HepG2 (cell line): ENCODE results near the gene NEK6. TPM values are rescaled to one million over a fixed set of nuclear protein-coding genes. Genes with fewer than 3 reads are reported as not detected.
A peak's percentile ranks its signal among the peaks of the same experiment; 100 is the strongest.

Experiments
- ARID5B ChIP-seq: IDR thresholded peaks from 2 replicates; pipeline ENCODE4 v1.4.0; 2020; ENCODE audit warnings: mild to moderate bottlenecking, missing genetic modification reagents
- ATF7-NPFF ChIP-seq: sonication (generic); formaldehyde crosslinking; IDR thresholded peaks from 2 replicates; pipeline ENCODE4 v1.8.1; 2023; ENCODE audit warnings: mild to moderate bottlenecking, low read depth, missing genetic modification reagents, moderate library complexity
- CBX2 ChIP-seq, 2 experiments: fragments of 200-600 bp in 1 of 2; sonication (generic); formaldehyde crosslinking in 1 of 2; IDR thresholded peaks; 2 replicates each; pipeline versions ENCODE4 v1.7.0 to v1.8.1; 2018 to 2022; ENCODE audit warnings: low read depth in 2 of 2, low read length in 1 of 2, mild to moderate bottlenecking in 1 of 2, missing genetic modification reagents in 1 of 2
- DRAP1 ChIP-seq: IDR thresholded peaks from 2 replicates; pipeline ENCODE4 v1.6.1; 2016; ENCODE audit warnings: missing genetic modification reagents, missing compliant biosample characterization
- FOXO1 ChIP-seq: sonication (generic); formaldehyde crosslinking; IDR thresholded peaks from 2 replicates; pipeline ENCODE4 v1.4.0; 2020; ENCODE audit warnings: missing genetic modification reagents
- GATAD1 ChIP-seq: IDR thresholded peaks from 2 replicates; pipeline ENCODE4 v1.6.1; 2016; ENCODE audit warnings: missing genetic modification reagents, missing compliant biosample characterization
- GTF3A ChIP-seq: sonication (generic); formaldehyde crosslinking; conservative IDR thresholded peaks from 2 replicates; pipeline ENCODE4 v1.4.0; 2020; ENCODE audit warnings: mild to moderate bottlenecking, missing genetic modification reagents
- MAFK ChIP-seq, 2 experiments: IDR thresholded peaks in 1 of 2; conservative IDR thresholded peaks in 1 of 2; 2 replicates each; pipeline ENCODE4 v1.6.1; 2011; ENCODE audit warnings: improper control_type of control experiment in 2 of 2, low read length in 2 of 2
- NFE2 ChIP-seq: sonication (generic); formaldehyde crosslinking; IDR thresholded peaks from 2 replicates; pipeline ENCODE4 v1.4.0; 2020; ENCODE audit warnings: missing genetic modification reagents
- PHF8 ChIP-seq: sonication (generic); formaldehyde crosslinking; IDR thresholded peaks from 2 replicates; pipeline ENCODE4 v1.5.0; 2020; ENCODE audit warnings: missing genetic modification reagents
- PRMT3 ChIP-seq: sonication (generic); formaldehyde crosslinking; IDR thresholded peaks from 2 replicates; pipeline ENCODE4 v1.8.1; 2022; ENCODE audit warnings: low read depth, mild to moderate bottlenecking, moderate library complexity, missing genetic modification reagents, borderline replicate concordance
- SIN3B ChIP-seq: fragments of 150-350 bp; IDR thresholded peaks from 2 replicates; pipeline ENCODE4 v1.6.1; 2014; ENCODE audit warnings: low read length
- TGIF2 ChIP-seq: IDR thresholded peaks from 2 replicates; pipeline ENCODE4 v1.6.1; 2016; ENCODE audit warnings: control low read depth, missing compliant biosample characterization
- ZBTB1 ChIP-seq: sonication (generic); formaldehyde crosslinking; IDR thresholded peaks from 2 replicates; pipeline ENCODE4 v1.4.0; 2020; ENCODE audit warnings: missing genetic modification reagents, borderline replicate concordance
- ZBTB2 ChIP-seq: sonication (generic); formaldehyde crosslinking; IDR thresholded peaks from 2 replicates; pipeline ENCODE4 v1.8.0; 2022; ENCODE audit warnings: low read depth, missing genetic modification reagents
- ZFYVE20 ChIP-seq: sonication (generic); formaldehyde crosslinking; IDR thresholded peaks from 2 replicates; pipeline ENCODE4 v1.8.0; 2023; ENCODE audit warnings: low read depth, mild to moderate bottlenecking, moderate library complexity, missing genetic modification reagents, borderline replicate concordance
- ZMYM3 ChIP-seq: sonication (generic); formaldehyde crosslinking; IDR thresholded peaks from 2 replicates; pipeline ENCODE4 v1.5.1; 2020; ENCODE audit warnings: mild to moderate bottlenecking, missing genetic modification reagents
- ZNF292 ChIP-seq: sonication (generic); formaldehyde crosslinking; IDR thresholded peaks from 2 replicates; pipeline ENCODE4 v1.8.1; 2022; ENCODE audit warnings: mild to moderate bottlenecking, low read depth, missing genetic modification reagents, borderline replicate concordance
- ZNF562 ChIP-seq: sonication (generic); formaldehyde crosslinking; IDR thresholded peaks from 2 replicates; pipeline ENCODE4 v1.8.0; 2022; ENCODE audit warnings: missing genetic modification reagents, borderline replicate concordance
- ZNF616 ChIP-seq: sonication (generic); formaldehyde crosslinking; IDR thresholded peaks from 2 replicates; pipeline ENCODE4 v1.5.0; 2020; ENCODE audit warnings: low read depth, mild to moderate bottlenecking, missing genetic modification reagents
- ZNF746 ChIP-seq: sonication (generic); formaldehyde crosslinking; IDR thresholded peaks from 2 replicates; pipeline ENCODE4 v1.8.0; 2022; ENCODE audit warnings: mild to moderate bottlenecking, missing genetic modification reagents
- polyA plus RNA-seq, 8 experiments: library from polyadenylated mRNA; depleted of rRNA in 3 of 8; stranded (reverse) in 7 of 8; unstranded in 1 of 8; fragments of >200 nt; fragmentation: Illumina TruSeq in 4 of 8; extraction: Trizol in 4 of 8; gene quantifications; 2 replicates each; pipeline versions ENCODE4 v1.2.1 to v1.2.3, GENCODE V29; 2011 to 2016; ENCODE audit warnings: low read depth in 4 of 8, missing spikeins in 1 of 8, mixed read lengths in 1 of 8; ENCODE audit not compliant: insufficient read depth in 1 of 8
- total RNA-seq, 5 experiments: library from RNA; depleted of rRNA; stranded (reverse); fragments of >200 nt; fragmentation: Illumina TruSeq; extraction: Trizol; gene quantifications; 2 replicates each; pipeline ENCODE4 v1.2.3, GENCODE V29; 2016; ENCODE audit warnings: low read depth in 1 of 5
- TF ChIP-seq, protein P1 (sequence below): sonication (generic); formaldehyde crosslinking; IDR thresholded peaks from 2 replicates; pipeline ENCODE4 v1.5.0; 2020; ENCODE audit warnings: missing genetic modification reagents, mild to moderate bottlenecking, borderline replicate concordance

The NEK6 gene
- total and polyA plus RNA-seq, 2 of the 13 experiments (the other 11 are each of a cell fraction or from before 2014, with no cell fraction given) = 30.4 to 119 TPM

DNA sequence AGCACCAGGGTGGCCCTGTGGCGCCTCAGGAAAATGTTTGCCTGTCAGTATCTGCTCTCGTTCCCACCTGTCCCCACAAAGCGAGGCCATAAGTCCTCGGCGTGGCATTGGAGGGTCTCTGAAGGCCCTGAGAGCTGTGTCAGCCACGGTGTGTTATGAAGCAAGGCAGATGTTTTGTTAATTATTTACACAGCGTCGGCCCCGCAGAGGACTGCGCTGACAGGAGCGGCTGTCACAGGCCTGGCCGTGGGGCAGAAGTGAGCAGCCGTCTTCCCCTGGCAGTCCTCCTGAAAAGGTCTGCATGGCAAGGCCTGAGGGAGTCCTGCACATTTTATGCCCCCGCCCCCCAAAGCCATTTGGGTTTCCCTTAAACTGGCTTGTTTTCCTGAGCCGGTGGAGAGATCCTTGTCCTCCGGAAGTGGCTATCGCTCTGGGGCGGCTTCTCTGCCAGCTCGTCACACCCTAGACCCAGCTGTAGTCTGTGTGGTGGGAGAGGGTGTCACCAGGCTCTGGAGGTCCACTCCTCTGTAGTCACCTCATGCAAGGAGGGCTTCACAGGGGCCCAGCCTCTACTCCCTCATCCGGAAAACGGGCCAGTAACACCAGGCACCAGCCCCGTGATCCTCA lies 6.2 kb downstream of the NEK6 start (continued):
- no peak for TF ChIP-seq ZBTB2 (CRISPR knock-in tag)
- TF ChIP-seq ZMYM3 = no peak; the same call in 1 of the 2 replicates
- no peak for TF ChIP-seq ZNF562 (CRISPR knock-in tag)
- no peak for TF ChIP-seq ZNF616 (CRISPR knock-in tag)
- no peak for TF ChIP-seq CBX2 (IDR thresholded peaks at IDR 0.05; ENCODE audit: low read depth, low read length)
- TF ChIP-seq CBX2 (CRISPR knock-in tag; IDR thresholded peaks at IDR 0.05; ENCODE audit: low read depth) = no peak
- TF ChIP-seq ARID5B (CRISPR knock-in tag) = peak; percentile 44; the same call in 1 of the 2 replicates
- no peak for TF ChIP-seq MAFK (conservative IDR thresholded peaks at IDR 0.05 in 1 of 2, IDR thresholded peaks at IDR 0.05 in 1 of 2; ENCODE audit: low read length in 2 of 2)
- no peak for TF ChIP-seq GTF3A
- no peak for TF ChIP-seq PHF8
- TF ChIP-seq GATAD1 = no peak
- no peak for TF ChIP-seq ATF7-NPFF
- TF ChIP-seq ZFYVE20 (CRISPR knock-in tag) = no peak
- no peak for TF ChIP-seq SIN3B
- no peak for TF ChIP-seq PRMT3 (CRISPR knock-in tag)
- TF ChIP-seq FOXO1 (CRISPR knock-in tag) = no peak; the same call in 1 of the 2 replicates
- TF ChIP-seq, protein P1, sequence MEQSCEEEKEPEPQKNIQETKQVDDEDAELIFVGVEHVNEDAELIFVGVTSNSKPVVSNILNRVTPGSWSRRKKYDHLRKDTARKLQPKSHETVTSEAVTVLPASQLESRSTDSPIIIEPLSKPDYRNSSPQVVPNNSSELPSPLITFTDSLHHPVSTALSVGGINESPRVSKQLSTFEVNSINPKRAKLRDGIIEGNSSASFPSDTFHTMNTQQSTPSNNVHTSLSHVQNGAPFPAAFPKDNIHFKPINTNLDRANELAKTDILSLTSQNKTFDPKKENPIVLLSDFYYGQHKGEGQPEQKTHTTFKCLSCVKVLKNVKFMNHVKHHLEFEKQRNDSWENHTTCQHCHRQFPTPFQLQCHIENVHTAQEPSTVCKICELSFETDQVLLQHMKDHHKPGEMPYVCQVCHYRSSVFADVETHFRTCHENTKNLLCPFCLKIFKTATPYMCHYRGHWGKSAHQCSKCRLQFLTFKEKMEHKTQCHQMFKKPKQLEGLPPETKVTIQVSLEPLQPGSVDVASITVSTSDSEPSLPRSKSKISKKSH (CRISPR knock-in tag) = no peak
- peak; percentile 77 for TF ChIP-seq ZNF292 (CRISPR knock-in tag)
- TF ChIP-seq DRAP1 (CRISPR knock-in tag) = peak; percentile 51
- TF ChIP-seq NFE2 (CRISPR knock-in tag) = no peak
- TF ChIP-seq ZNF746 (CRISPR knock-in tag) = no peak; the same call in 1 of the 2 replicates
- TF ChIP-seq ZBTB1 (CRISPR knock-in tag) = no peak
- TF ChIP-seq TGIF2 = peak; percentile 88
